GM12878 (cell line): ENCODE data around the gene SEC63. TPM values are rescaled to one million over a fixed set of nuclear protein-coding genes. Genes with fewer than 3 reads are reported as not detected.

Experiments
- BCLAF1 ChIP-seq: fragments of 450-650 bp; IDR thresholded peaks from 2 replicates; pipeline ENCODE4 v1.6.1; 2017; ENCODE audit warnings: antibody characterized with exemption, mild to moderate bottlenecking, moderate library complexity
- IKZF2 ChIP-seq, 2 experiments: fragments of 450-650 bp; IDR thresholded peaks; 2 replicates each; pipeline ENCODE4 v1.6.1; 2017; ENCODE audit warnings: mild to moderate bottlenecking in 2 of 2, moderate library complexity in 2 of 2
- IRF5 ChIP-seq: fragments of 450-650 bp; IDR thresholded peaks from 2 replicates; pipeline ENCODE4 v1.6.1; 2017; ENCODE audit warnings: borderline replicate concordance
- PAX8 ChIP-seq: fragments of 450-650 bp; IDR thresholded peaks from 2 replicates; pipeline ENCODE4 v1.6.1; 2017; ENCODE audit warnings: mild to moderate bottlenecking, moderate library complexity
- REST ChIP-seq: IDR thresholded peaks from 2 replicates; pipeline ENCODE4 v1.6.1; 2012; ENCODE audit warnings: mild to moderate bottlenecking, low read depth, low read length
- SPI1 ChIP-seq: IDR thresholded peaks from 2 replicates; pipeline ENCODE4 v1.6.1; 2011; ENCODE audit warnings: low read depth, mild to moderate bottlenecking, low read length, moderate library complexity, borderline replicate concordance; ENCODE audit not compliant: insufficient read depth
- USF1 ChIP-seq: IDR thresholded peaks from 2 replicates; pipeline ENCODE4 v1.6.1; 2011; ENCODE audit warnings: borderline replicate concordance, low read depth, mild to moderate bottlenecking, moderate library complexity, mixed read lengths, low read length; ENCODE audit not compliant: insufficient read depth; ENCODE audit errors: extremely low read length
- ZBTB40 ChIP-seq: fragments of 450-650 bp; IDR thresholded peaks from 2 replicates; pipeline ENCODE4 v1.6.1; 2016; ENCODE audit warnings: mild to moderate bottlenecking, moderate library complexity, borderline replicate concordance
- polyA plus RNA-seq, 11 experiments: library from polyadenylated mRNA; depleted of rRNA in 4 of 11; unstranded in 6 of 11; stranded (reverse) in 5 of 11; fragments of >200 nt; fragmentation: Nextera tagmentation in 4 of 11; fragmentation: Illumina TruSeq in 1 of 11; extraction: Ambion mirVana in 4 of 11; extraction: Trizol in 1 of 11; gene quantifications; 1 replicate in 1 of 11; 2 replicates in 10 of 11; pipeline versions ENCODE4 v1.2.1 to v1.2.3, GENCODE V29; 2011 to 2016; ENCODE audit warnings: inconsistent platforms in 2 of 11, missing spikeins in 2 of 11, low read depth in 1 of 11
- total RNA-seq, 4 experiments: library from RNA; depleted of rRNA in 3 of 4; stranded (reverse); fragments of >200 nt in 3 of 4; fragmentation: Illumina TruSeq in 1 of 4; extraction: Trizol in 1 of 4; gene quantifications; 2 replicates each; pipeline versions ENCODE4 v1.2.1 to v1.2.3, GENCODE V29; 2013 to 2021

The SEC63 gene
- total and polyA plus RNA-seq, 10 of the 15 experiments (the other 5 are each of a cell fraction or from before 2014, with no cell fraction given): 10.1 to 87.0 (median 34.3) TPM

- TF ChIP-seq ZBTB40: no peak
- no peak for TF ChIP-seq USF1
- no peak for TF ChIP-seq PAX8
- TF ChIP-seq SPI1: no peak
- no peak for TF ChIP-seq IKZF2 (IDR thresholded peaks at IDR 0.05)
- TF ChIP-seq BCLAF1: no peak
- TF ChIP-seq REST: no peak
- TF ChIP-seq IRF5: no peak
Measured at GRCh38 chr6:107819217-107819616, 138.8 kb downstream of the SEC63 start (continued).
